ENCODE data around the gene PDIA5. TPM values are rescaled to one million over a fixed set of nuclear protein-coding genes. Genes with fewer than 3 reads are reported as not detected.

The PDIA5 gene
- total RNA-seq, 2 experiments from 2014 or later, result 8.1 to 11.7 TPM

DNA sequence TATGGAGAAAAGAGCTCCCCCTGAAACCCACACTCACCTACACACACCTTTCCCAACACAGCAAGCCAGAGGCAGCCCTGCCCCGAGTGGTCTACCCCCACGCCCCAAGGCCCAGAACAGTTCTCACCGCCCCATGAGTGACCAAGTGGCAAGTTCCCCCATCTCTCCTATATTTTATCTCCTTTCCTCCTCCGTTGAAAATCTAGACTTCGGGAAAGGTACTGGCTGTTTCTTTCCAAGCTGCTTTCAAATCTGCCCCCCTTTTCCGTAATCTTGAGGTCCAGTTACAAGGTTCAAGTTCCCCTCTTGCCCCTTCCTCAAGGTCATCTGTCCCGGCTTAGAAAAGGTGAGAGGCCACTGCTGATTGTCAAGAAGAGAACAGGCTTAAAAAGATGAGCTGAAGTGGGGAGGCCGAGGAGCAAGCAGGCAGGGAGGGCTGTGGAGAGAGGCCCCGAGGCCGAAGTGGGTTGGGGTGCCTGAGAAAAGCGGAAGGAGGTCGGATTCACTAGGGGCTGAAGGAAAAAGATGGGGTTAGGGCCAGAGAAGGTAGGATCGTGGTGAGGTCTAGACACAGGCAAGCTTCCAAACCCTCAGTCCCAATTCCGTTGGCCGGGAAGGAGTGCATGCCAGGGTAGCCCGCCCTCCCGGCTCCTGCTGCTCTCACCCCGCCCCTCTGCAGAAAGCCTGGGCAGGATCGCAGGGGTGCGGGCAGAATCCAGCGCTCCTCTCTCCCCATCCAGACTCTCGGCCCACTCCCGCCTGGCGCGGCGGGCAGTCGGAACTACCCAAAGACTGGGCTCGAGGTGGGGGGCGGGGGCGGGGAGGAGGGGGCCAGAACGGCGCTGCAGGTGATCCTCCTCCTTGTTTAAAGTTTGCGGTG lies 40.9 kb upstream of the PDIA5 start:
- Histone ChIP-seq H3K27ac (ENCODE audit: low read depth, low read length, poor library complexity, severe bottlenecking) (no peak overlapping the region), H3K36me3 (ENCODE audit: insufficient read depth, low read length) (no peaks in the 10 kb centered on the region), H3K4me2 (ENCODE audit: low read length) (no peak overlapping the region), H2AFZ (ENCODE audit: low read length) (no peak overlapping the region), H4K20me1 (ENCODE audit: insufficient read depth, low read length) (no peaks in the 10 kb centered on the region), H3K4me1 (ENCODE audit: insufficient read depth, low read length, poor library complexity, severe bottlenecking) (no peaks in the 10 kb centered on the region), H3K4me3 (ENCODE audit: low read depth, low read length, poor library complexity, severe bottlenecking) (no peak overlapping the region), H3K9me2 (ENCODE audit: insufficient read depth, low read length) (no peaks in the 10 kb centered on the region), H3K9me3 (ENCODE audit: low read length) (no peaks in the 10 kb centered on the region), H3K79me2 (ENCODE audit: insufficient read depth, low read depth, low read length) (no peaks in the 10 kb centered on the region)
- BruUV-seq (replicated peaks), result no TSS peak
- ChIA-PET POLR2A (no interaction called here), CTCF (ENCODE audit: unreplicated experiment) (interaction anchor here (1.0 kb wide), 1 partner anchor 12 kb away, joined by 3 read pairs; no protein-coding TSS in a partner anchor)
- TF ChIP-seq, protein P1, sequence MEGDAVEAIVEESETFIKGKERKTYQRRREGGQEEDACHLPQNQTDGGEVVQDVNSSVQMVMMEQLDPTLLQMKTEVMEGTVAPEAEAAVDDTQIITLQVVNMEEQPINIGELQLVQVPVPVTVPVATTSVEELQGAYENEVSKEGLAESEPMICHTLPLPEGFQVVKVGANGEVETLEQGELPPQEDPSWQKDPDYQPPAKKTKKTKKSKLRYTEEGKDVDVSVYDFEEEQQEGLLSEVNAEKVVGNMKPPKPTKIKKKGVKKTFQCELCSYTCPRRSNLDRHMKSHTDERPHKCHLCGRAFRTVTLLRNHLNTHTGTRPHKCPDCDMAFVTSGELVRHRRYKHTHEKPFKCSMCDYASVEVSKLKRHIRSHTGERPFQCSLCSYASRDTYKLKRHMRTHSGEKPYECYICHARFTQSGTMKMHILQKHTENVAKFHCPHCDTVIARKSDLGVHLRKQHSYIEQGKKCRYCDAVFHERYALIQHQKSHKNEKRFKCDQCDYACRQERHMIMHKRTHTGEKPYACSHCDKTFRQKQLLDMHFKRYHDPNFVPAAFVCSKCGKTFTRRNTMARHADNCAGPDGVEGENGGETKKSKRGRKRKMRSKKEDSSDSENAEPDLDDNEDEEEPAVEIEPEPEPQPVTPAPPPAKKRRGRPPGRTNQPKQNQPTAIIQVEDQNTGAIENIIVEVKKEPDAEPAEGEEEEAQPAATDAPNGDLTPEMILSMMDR (conservative IDR thresholded peaks at IDR 0.05; ENCODE audit: low read length), result no peak
- TF ChIP-seq EZH2phosphoT487 (IDR thresholded peaks at IDR 0.05; ENCODE audit: borderline replicate concordance, low read depth, low read length), result no peak
- no peak for DNase-seq (ENCODE audit: low spot score)
- intact Hi-C loops (cut with micrococcal nuclease; ENCODE audit: unreplicated experiment), result loop anchor here (5.0 to 10.0 kb wide), 2 partner anchors 161 to 231 kb away; no protein-coding TSS in a partner anchor

DNA sequence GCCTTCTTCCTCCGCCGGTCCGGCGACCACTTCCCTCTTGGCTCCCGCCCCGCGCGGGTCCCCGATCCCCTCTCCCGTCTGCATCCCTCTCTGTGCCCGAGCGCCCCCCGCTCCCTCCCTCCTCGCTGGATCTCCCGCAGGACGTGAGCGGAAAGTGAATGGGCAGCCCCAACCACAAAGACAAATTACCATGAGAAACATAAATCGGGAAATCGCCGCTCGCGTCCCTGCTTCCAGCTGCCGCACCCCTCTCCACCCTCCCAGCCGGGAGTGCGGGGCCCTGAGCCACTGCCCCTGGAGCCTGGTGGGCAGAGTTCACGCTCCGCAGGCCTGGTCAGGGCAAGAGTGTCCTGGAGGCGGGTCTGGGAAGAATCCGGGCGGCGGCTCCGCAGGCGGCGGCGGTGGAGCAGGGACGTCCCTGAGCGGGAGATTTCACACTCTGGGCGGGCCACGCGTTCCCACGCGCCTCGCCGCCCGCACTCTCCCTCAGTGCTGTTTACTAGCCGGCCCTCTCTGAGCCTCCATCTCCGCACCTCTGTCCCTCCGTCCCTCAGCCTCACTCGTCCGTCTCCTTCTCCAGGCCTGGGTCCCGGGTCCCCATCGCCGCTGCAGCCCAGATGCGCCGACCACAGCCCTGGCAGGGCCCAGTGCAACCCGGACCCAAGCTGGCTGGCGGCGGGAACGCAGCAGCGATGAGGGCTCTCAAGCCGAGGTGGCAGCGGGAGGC lies 40.1 kb upstream of the PDIA5 start:
- DNase-seq (ENCODE audit: low spot score), result no peak
- Histone ChIP-seq H3K27ac (ENCODE audit: low read depth, low read length, poor library complexity, severe bottlenecking) (no peak overlapping the region), H4K20me1 (ENCODE audit: insufficient read depth, low read length) (no peaks in the 10 kb centered on the region), H3K4me1 (ENCODE audit: insufficient read depth, low read length, poor library complexity, severe bottlenecking) (no peaks in the 10 kb centered on the region), H2AFZ (ENCODE audit: low read length) (no peak overlapping the region), H3K9me3 (ENCODE audit: low read length) (no peaks in the 10 kb centered on the region), H3K4me2 (ENCODE audit: low read length) (no peak overlapping the region), H3K9me2 (ENCODE audit: insufficient read depth, low read length) (no peaks in the 10 kb centered on the region), H3K36me3 (ENCODE audit: insufficient read depth, low read length) (no peaks in the 10 kb centered on the region), H3K4me3 (ENCODE audit: low read depth, low read length, poor library complexity, severe bottlenecking) (no peak overlapping the region), H3K79me2 (ENCODE audit: insufficient read depth, low read depth, low read length) (no peaks in the 10 kb centered on the region)
- intact Hi-C loops (cut with micrococcal nuclease; ENCODE audit: unreplicated experiment), result loop anchor here (5.0 to 10.0 kb wide), 2 partner anchors 162 to 231 kb away; no protein-coding TSS in a partner anchor
- ChIA-PET POLR2A (no interaction called here), CTCF (ENCODE audit: unreplicated experiment) (interaction anchor here (0.6 kb wide), 1 partner anchor 328 kb away, joined by 6 read pairs; no protein-coding TSS in a partner anchor)
- TF ChIP-seq EZH2phosphoT487 (IDR thresholded peaks at IDR 0.05; ENCODE audit: borderline replicate concordance, low read depth, low read length), result no peak
- TF ChIP-seq, protein P1 (conservative IDR thresholded peaks at IDR 0.05; ENCODE audit: low read length), result no peak
- BruUV-seq (replicated peaks), result no TSS peak
